GM18873 (cell line): ENCODE data around the gene SLC1A5.

Experiments
- ATAC-seq: cut with Tn5 transposase; IDR thresholded peaks from one replicate; pipeline ENCODE4 v1.9.1; 2021; ENCODE audit warnings: mild to moderate bottlenecking, moderate library complexity, moderate number of reproducible peaks; ENCODE audit not compliant: unreplicated experiment, low FRiP score

Gene SLC1A5

DNA sequence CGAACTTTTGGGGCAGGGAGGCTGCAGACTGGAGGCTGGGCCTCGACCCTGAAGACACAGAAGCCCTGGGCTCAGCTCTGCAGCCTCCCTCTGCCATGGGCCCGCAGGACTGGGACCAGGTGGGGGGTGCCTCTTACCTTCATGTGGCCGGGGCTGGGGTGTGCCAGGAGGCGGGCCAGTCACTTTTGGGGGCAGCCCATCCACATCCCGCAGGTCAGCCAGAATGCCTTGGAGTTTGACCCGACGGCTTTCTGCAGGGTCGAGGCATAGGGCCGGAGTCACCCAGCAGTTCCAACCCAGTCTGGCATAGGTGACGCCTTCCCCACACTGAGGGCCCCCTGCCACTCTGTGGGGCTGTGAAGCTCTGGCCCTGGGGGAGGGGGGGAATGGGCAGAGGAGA, 60.6 kb downstream of the SLC1A5 start:
- ATAC-seq = no peak

DNA sequence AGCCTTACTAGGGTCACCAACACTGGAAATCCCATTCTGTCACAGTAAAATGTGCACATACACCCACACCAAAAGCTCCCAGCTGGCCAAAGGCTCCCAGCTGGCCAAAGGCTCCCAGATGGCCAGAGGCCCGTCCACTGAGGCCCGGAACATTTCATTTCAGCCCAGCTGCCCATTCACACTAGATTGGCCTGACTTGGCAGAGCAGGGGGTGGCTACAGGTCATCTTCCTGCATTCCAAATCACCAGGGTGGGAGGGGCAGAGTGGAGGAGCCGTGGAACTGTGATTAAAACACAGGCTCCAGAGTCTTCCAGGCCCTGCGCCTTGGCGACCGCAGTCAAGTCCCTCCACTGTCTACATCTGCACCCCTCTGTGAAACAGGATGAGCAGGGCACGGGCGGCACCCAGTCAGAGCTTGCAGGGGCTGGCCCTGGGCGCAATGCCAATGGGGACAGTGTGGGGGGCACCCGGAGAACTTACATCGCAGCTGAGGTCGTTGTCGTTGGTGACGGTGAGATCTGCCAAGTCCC, 61.4 kb downstream of the SLC1A5 start:
- ATAC-seq = no peak

DNA sequence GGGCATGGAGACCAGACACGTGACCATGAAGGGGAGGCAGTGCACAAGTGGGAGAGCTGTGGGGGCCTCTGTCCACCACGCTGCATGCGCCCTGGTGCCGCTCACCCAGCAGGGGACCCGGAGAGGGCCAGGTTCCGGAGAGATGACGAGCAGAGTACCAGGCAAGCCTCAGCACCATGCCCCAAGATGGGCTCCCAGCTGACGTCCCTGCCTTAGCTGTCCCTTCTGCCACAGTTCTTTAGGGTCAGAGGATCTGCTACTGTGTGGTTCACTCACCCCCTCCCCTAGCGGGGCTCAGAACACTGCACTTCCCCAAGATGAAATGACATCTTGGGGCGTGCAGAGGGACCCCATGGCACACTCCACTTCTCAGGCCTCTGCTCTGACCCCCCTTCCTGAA, 61.8 kb downstream of the SLC1A5 start:
- no peak for ATAC-seq

DNA sequence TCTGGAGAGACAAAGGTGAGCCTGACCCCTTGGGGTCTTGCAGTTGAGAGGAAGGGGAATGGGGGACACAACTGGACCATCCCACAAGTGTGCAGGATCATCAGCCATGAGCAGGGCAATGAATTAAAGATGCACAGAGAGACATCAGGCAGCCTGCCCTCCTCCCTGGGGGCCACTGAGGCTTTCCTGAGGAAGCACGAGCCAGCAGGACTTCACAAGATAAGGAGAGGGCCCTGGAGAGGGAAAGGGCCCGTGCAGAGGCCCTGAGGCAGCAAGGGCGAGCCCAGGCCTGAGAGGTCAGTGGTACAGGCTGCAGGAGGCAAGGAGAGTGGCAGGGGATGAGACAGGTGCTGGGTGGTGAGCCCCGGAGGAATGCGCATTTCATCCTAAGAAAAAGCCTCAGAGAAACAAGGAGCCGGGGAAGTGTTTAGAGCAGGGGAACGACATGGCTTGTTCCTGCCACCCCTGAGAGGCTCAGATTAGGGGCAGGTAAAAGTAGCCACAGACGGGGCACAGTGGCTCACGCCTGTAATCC, 62.5 kb downstream of the SLC1A5 start:
- no peak for ATAC-seq

DNA sequence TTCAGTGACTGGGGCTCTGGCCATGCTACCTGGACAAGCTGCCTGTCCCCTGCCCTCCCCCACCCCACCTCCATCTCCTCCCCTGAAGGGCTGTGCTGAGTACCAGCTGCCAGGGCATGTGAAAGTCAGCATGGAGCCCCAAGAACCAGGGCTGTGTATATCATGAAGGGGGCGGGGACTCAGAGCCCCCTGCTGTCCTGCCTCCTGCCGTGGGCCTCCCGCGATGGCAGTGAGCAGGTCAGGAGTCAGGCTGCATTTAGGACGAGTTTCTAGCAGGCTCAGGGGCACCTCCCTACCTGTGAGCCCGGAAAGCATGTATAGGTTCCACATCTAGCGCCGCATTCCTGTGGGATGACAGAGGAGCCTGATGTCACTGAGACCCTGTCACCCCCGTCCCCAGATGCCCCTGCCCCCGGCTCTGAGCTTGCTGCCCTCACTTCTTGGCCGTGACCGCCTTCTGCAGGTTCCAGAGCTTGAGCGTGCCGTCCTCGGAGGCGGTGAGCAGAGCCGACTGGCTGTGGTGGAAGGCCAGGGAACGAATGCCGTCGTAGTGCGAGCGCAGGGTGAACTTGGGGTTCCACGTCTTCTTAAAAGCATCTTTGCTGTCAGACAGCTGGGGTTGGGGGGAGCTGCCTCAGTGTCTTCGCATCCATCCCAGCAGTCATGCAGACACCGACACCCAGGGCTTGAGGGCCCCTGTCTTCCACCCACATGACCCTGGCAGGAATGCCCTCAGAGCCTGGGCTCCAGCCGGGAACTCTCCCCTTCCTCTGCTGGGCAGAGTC, 63.2 kb downstream of the SLC1A5 start:
- no peak for ATAC-seq
